Heart right ventricle (tissue), 16 donors: ENCODE results near the gene SLC31A1. TPM values are rescaled to one million over a fixed set of nuclear protein-coding genes. Genes with fewer than 3 reads are reported as not detected.

Experiments used
- ATAC-seq, 8 donors: fragments of 200-7000 bp; cut with Tn5 transposase; one replicate each; pipeline ENCODE4 v1.9.1; 2020; ENCODE audit warnings: mild to moderate bottlenecking in 8 of 8, moderate library complexity in 8 of 8, moderate number of reproducible peaks in 1 of 8
- DNase-seq, 2 donors: peaks; one replicate each; pipeline ENCODE4 v3.0.0-alpha.2; 2020
- H3K27ac ChIP-seq, 10 donors: fragments of 200-600 bp; sonication (generic) in 2 of 10; one replicate each; pipeline versions ENCODE4 v1.5.0 to v1.8.0; 2020 to 2022; ENCODE audit warnings: mild to moderate bottlenecking in 3 of 10
- H3K27me3 ChIP-seq, 7 donors: fragments of 200-600 bp; one replicate each; pipeline ENCODE4 v1.8.0; 2021 to 2022; ENCODE audit warnings: mild to moderate bottlenecking in 2 of 7
- H3K36me3 ChIP-seq, 9 donors: fragments of 200-600 bp; sonication (generic) in 1 of 9; one replicate each; pipeline versions ENCODE4 v1.5.0 to v1.8.0; 2020 to 2022; ENCODE audit warnings: mild to moderate bottlenecking in 2 of 9
- H3K4me1 ChIP-seq, 9 donors: fragments of 200-600 bp; sonication (generic) in 1 of 9; one replicate each; pipeline versions ENCODE4 v1.5.0 to v1.8.0; 2020 to 2022; ENCODE audit warnings: mild to moderate bottlenecking in 4 of 9
- H3K4me3 ChIP-seq, 10 donors: fragments of 200-600 bp; sonication (generic) in 2 of 10; one replicate each; pipeline versions ENCODE4 v1.5.0 to v1.8.0; 2020 to 2022; ENCODE audit warnings: mild to moderate bottlenecking in 7 of 10, moderate library complexity in 2 of 10
- H3K9me3 ChIP-seq, 11 donors: fragments of 200-600 bp in 10 of 11; sonication (generic) in 2 of 11; one replicate each; pipeline versions ENCODE4 v1.5.0 to v1.8.0; 2013 to 2022; ENCODE audit warnings: mild to moderate bottlenecking in 2 of 11, control low read depth in 1 of 11, moderate library complexity in 1 of 11
- WGBS, 2 donors: extraction: QIAGEN DNeasy Blood & Tissue Kit; methylation state at CpG; one replicate each; pipeline ENCODE4 v1.1.7; 2013; ENCODE audit warnings: inconsistent platforms in 1 of 2; 5-methylcytosine and 5-hydroxymethylcytosine counted together
- intact Hi-C, 10 donors: fragments of 100-400 bp; cut with DNase I; formaldehyde crosslinking; loops; one replicate each; pipeline versions ENCODE4 v1.11.1 to v1.14.2; 2022
- polyA plus RNA-seq, 2 donors: library from polyadenylated mRNA; stranded (reverse); fragments of 200-250 nt; gene quantifications; one replicate each; pipeline ENCODE4 v1.2.3, GENCODE V29; 2013
- total RNA-seq, 10 donors: library from RNA; stranded (reverse); fragmentation: NEBNext Ultra II Directional in 3 of 10; extraction: Animal tissue kit (Norgen Biotek cat#: 25700) in 3 of 10; gene quantifications; one replicate each; pipeline versions ENCODE4 v1.2.1 to v1.2.4, GENCODE V29; 2021 to 2023
- TF ChIP-seq, protein P1 (sequence below), 9 donors: fragments of 200-600 bp; sonication (generic) in 2 of 9; IDR thresholded peaks; one replicate each; pipeline versions ENCODE4 v1.5.0 to v1.8.0; 2021 to 2022; ENCODE audit warnings: antibody characterized with exemption in 9 of 9, mild to moderate bottlenecking in 5 of 9, moderate library complexity in 1 of 9
- donor health status: Arrhythmogenic right ventricular cardiomyopathy.
- donor health status: ischemic (EF 13 %, LVEDD 7.1; RV severe dilation, severe dysfunction).
- donor health status: healthy with polysubstance abuse.
- donor health status: DM: no; HTN: yes; CAD: no.
- donor health status: DM: no; HTN: no; CAD: no.
- donor health status: ischemic (EF 25% LVEDD 6.9; RV normal size, moderate dysfunction).
- donor health status: ischemic (EF 25% LVEDD 5.7; RV mildly dilated, moderate dysfunction).
- donor health status: healthy.
- donor health status: DM: yes; HTN: yes; CAD: no.
- donor health status: Ischemic cardiomyopathy.
- donor health status: ischemic (EF 35%, LVEDD 5.7; RV mildly dilated, moderate dysfunction).
- donor health status: nonischemic (EF 11% LVEDD 7.7; RV severe dilation, severe dysfunction).
- donor health status: DM: yes; HTN: yes; CAD: no.
- donor health status: PGD.
- donor health status: ischemic (EF 29% LVEDD 5.4; RV normal size, mild dysfunction).
- donor health status: nonischemic (EF 23%, LVEDD 6.1; RV moderate dilation, normal function).

The SLC31A1 gene
- total and polyA plus RNA-seq, 12 donors, result 3.6 to 18.4 (median 10.9) TPM

GRCh38 chr9:113310538-113310937, 89.2 kb downstream of the SLC31A1 start:
- intact Hi-C loops, result loop anchor here in 6 of 10 donors (2.0 to 10.0 kb wide), 5 partner anchors 92 to 347 kb away; partner anchors contain the start of genes ALAD (in 2 of the 6), C9orf43 (in 1 of the 6) and POLE3 (in 1 of the 6)
- 16 to 19% methylated on average over 3 of the region's 3 CpGs for WGBS, 2 donors
- no peaks in the 10 kb centered on the region for H3K9me3 ChIP-seq
- H3K36me3 ChIP-seq, result no peaks in the 10 kb centered on the region
- DNase-seq, result peak; percentile 11 to 35
- no peak overlapping the region for H3K4me3 ChIP-seq
- no peaks in the 10 kb centered on the region for H3K27me3 ChIP-seq
- TF ChIP-seq, protein P1, sequence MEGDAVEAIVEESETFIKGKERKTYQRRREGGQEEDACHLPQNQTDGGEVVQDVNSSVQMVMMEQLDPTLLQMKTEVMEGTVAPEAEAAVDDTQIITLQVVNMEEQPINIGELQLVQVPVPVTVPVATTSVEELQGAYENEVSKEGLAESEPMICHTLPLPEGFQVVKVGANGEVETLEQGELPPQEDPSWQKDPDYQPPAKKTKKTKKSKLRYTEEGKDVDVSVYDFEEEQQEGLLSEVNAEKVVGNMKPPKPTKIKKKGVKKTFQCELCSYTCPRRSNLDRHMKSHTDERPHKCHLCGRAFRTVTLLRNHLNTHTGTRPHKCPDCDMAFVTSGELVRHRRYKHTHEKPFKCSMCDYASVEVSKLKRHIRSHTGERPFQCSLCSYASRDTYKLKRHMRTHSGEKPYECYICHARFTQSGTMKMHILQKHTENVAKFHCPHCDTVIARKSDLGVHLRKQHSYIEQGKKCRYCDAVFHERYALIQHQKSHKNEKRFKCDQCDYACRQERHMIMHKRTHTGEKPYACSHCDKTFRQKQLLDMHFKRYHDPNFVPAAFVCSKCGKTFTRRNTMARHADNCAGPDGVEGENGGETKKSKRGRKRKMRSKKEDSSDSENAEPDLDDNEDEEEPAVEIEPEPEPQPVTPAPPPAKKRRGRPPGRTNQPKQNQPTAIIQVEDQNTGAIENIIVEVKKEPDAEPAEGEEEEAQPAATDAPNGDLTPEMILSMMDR (IDR thresholded peaks at IDR 0.05), result no peak
- peaks cover 0 to 28% (median 18%) of the 10 kb centered on the region in 9 donors for H3K4me1 ChIP-seq
- H3K27ac ChIP-seq, result peak overlapping the region in 8 of 10 donors; percentile 15 to 77 (median 68)
- ATAC-seq, result peak; percentile 70 to 92 (median 80)

- TF ChIP-seq, protein P1 (IDR thresholded peaks at IDR 0.05), result no peak
- intact Hi-C loops, result loop anchor here in 6 of 10 donors (2.0 to 10.0 kb wide), 5 partner anchors 90 to 345 kb away; partner anchors contain the start of genes ALAD (in 2 of the 6), C9orf43 (in 1 of the 6) and POLE3 (in 1 of the 6)
Measured at GRCh38 chr9:113311961-113312360, 90.6 kb downstream of the SLC31A1 start.

GRCh38 chr9:113313261-113313660, 91.9 kb downstream of the SLC31A1 start:
- H3K36me3 ChIP-seq, result peaks cover 0 to 14% (median 0%) of the 10 kb centered on the region in 9 donors
- no peaks in the 10 kb centered on the region for H3K9me3 ChIP-seq
- DNase-seq (no peak), ATAC-seq (no peak)
- intact Hi-C loops, result loop anchor here in 4 of 10 donors (5.0 to 10.0 kb wide), 3 partner anchors 89 to 344 kb away; partner anchors contain the start of gene ALAD (in 2 of the 4)
- H3K4me1 ChIP-seq, result peaks cover 0 to 28% (median 18%) of the 10 kb centered on the region in 9 donors
- H3K27me3 ChIP-seq, result no peaks in the 10 kb centered on the region
- 70 to 77% methylated on average over 5 of the region's 5 CpGs for WGBS, 2 donors
- no peak overlapping the region for H3K27ac ChIP-seq
- TF ChIP-seq, protein P1 (IDR thresholded peaks at IDR 0.05), result no peak
- no peak overlapping the region for H3K4me3 ChIP-seq

More at GRCh38 chr9:113311961-113312360, 90.6 kb downstream of the SLC31A1 start:
- Histone ChIP-seq H3K4me3 (no peak overlapping the region), H3K9me3 (no peaks in the 10 kb centered on the region), H3K27ac (no peak overlapping the region), H3K36me3 (peaks cover 0 to 8% (median 0%) of the 10 kb centered on the region in 9 donors), H3K27me3 (no peaks in the 10 kb centered on the region), H3K4me1 (peaks cover 0 to 28% (median 18%) of the 10 kb centered on the region in 9 donors)
- DNase-seq (no peak), ATAC-seq (no peak)
- WGBS, 2 donors, result 75 to 84% methylated on average over 3 of the region's 3 CpGs

Other genes with a start within 250 kb of the SLC31A1 start
- gene ZNF883, start 209.4 kb upstream of the SLC31A1 start, total RNA-seq, result 1 to 10 TPM; 2.9 to 9.7 (median 5.1) TPM
- 1 to 10 TPM in 1 of 2 donors, under 1 TPM in 1; 0.68 to 1.8 TPM for gene ZNF883, start 209.4 kb upstream of the SLC31A1 start, polyA plus RNA-seq
- 1 to 10 TPM in 9 of 10 donors, under 1 TPM in 1; 0.67 to 2.3 (median 1.6) TPM for gene ZFP37, start 164.8 kb upstream of the SLC31A1 start, total RNA-seq
- gene ZFP37, start 164.8 kb upstream of the SLC31A1 start, polyA plus RNA-seq, result under 1 TPM; 0.51 to 0.80 TPM
- gene SLC31A2, start 70.5 kb upstream of the SLC31A1 start, total RNA-seq, result 10 to 100 TPM in 5 of 10 donors, 1 to 10 TPM in 5; 6.8 to 19.3 (median 10.2) TPM
- 10 to 100 TPM in 1 of 2 donors, 1 to 10 TPM in 1; 9.1 to 10.3 TPM for gene SLC31A2, start 70.5 kb upstream of the SLC31A1 start, polyA plus RNA-seq
- 10 to 100 TPM; 16.3 to 27.9 (median 20.1) TPM for gene FKBP15, start 267 bp upstream of the SLC31A1 start, total RNA-seq
- 10 to 100 TPM; 10.7 to 12.4 TPM for gene FKBP15, start 267 bp upstream of the SLC31A1 start, polyA plus RNA-seq
- gene CDC26, start 54.0 kb downstream of the SLC31A1 start, total RNA-seq, result 10 to 100 TPM; 26.7 to 39.7 (median 30.8) TPM
- 10 to 100 TPM; 24.6 to 48.8 TPM for gene CDC26, start 54.0 kb downstream of the SLC31A1 start, polyA plus RNA-seq
- gene PRPF4, start 54.1 kb downstream of the SLC31A1 start, total RNA-seq, result 10 to 100 TPM; 10.7 to 17.2 (median 13.3) TPM
- gene PRPF4, start 54.1 kb downstream of the SLC31A1 start, polyA plus RNA-seq, result 10 to 100 TPM in 1 of 2 donors, 1 to 10 TPM in 1; 5.3 to 13.7 TPM
- under 1 TPM in 1 of 10 donors, not detected in 9; 0.53 TPM for gene RNF183, start 81.8 kb downstream of the SLC31A1 start, total RNA-seq
- under 1 TPM in 1 of 2 donors, not detected in 1; 0.03 TPM for gene RNF183, start 81.8 kb downstream of the SLC31A1 start, polyA plus RNA-seq
- gene WDR31, start 118.7 kb downstream of the SLC31A1 start, total RNA-seq, result 10 to 100 TPM; 13.6 to 29.0 (median 18.8) TPM
- 1 to 10 TPM; 3.4 to 7.9 TPM for gene WDR31, start 118.7 kb downstream of the SLC31A1 start, polyA plus RNA-seq
- gene BSPRY, start 128.0 kb downstream of the SLC31A1 start, total RNA-seq, result 1 to 10 TPM in 8 of 10 donors, under 1 TPM in 2; 0.55 to 4.2 (median 1.6) TPM
- gene BSPRY, start 128.0 kb downstream of the SLC31A1 start, polyA plus RNA-seq, result 1 to 10 TPM in 1 of 2 donors, under 1 TPM in 1; 0.44 to 2.8 TPM
- gene HDHD3, start 155.4 kb downstream of the SLC31A1 start, total RNA-seq, result 10 to 100 TPM; 10.9 to 40.3 (median 17.2) TPM
- 10 to 100 TPM; 20.0 to 42.5 TPM for gene HDHD3, start 155.4 kb downstream of the SLC31A1 start, polyA plus RNA-seq
- gene ALAD, start 179.7 kb downstream of the SLC31A1 start, total RNA-seq, result 100 to 1,000 TPM in 6 of 10 donors, 10 to 100 TPM in 4; 60.9 to 239 (median 103) TPM
- gene ALAD, start 179.7 kb downstream of the SLC31A1 start, polyA plus RNA-seq, result 10 to 100 TPM; 48.4 to 54.9 TPM
- gene POLE3, start 189.1 kb downstream of the SLC31A1 start, total RNA-seq, result 10 to 100 TPM; 19.0 to 26.9 (median 23.1) TPM
- gene POLE3, start 189.1 kb downstream of the SLC31A1 start, polyA plus RNA-seq, result 10 to 100 TPM; 14.2 to 45.0 TPM
- 1 to 10 TPM in 1 of 10 donors, under 1 TPM in 7, not detected in 2; 0.17 to 1.1 (median 0.31) TPM for gene C9orf43, start 189.2 kb downstream of the SLC31A1 start, total RNA-seq
- under 1 TPM; 0.06 to 0.29 TPM for gene C9orf43, start 189.2 kb downstream of the SLC31A1 start, polyA plus RNA-seq
- 100 to 1,000 TPM in 9 of 10 donors, 10 to 100 TPM in 1; 98.7 to 201 (median 140) TPM for gene RGS3, start 242.2 kb downstream of the SLC31A1 start, total RNA-seq
- gene RGS3, start 242.2 kb downstream of the SLC31A1 start, polyA plus RNA-seq, result 100 to 1,000 TPM in 1 of 2 donors, 10 to 100 TPM in 1; 65.4 to 125 TPM